Endodermal cell (in vitro differentiated cells): Measurements from ENCODE around the gene UGT1A3. TPM values are rescaled to one million over a fixed set of nuclear protein-coding genes. Genes with fewer than 3 reads are reported as not detected.
"Not testable (repeated sequence)": the region's sequence is repeated elsewhere in the genome, so short reads cannot be mapped to it uniquely, and the experiment has no call there.

ENCODE experiments used
- DNase-seq: peaks from one replicate; pipeline ENCODE4 v3.0.0-alpha.2; 2017
- H3K27ac ChIP-seq: 2 replicates; pipeline ENCODE4 v1.5.1; 2013; ENCODE audit warnings: mild to moderate bottlenecking, low read depth, low read length, moderate library complexity
- H3K27me3 ChIP-seq: 2 replicates; pipeline ENCODE4 v1.6.1; 2013; ENCODE audit warnings: mild to moderate bottlenecking, low read length, moderate library complexity; ENCODE audit not compliant: insufficient read depth, control insufficient read depth, poor library complexity, severe bottlenecking
- H3K36me3 ChIP-seq: 2 replicates; pipeline ENCODE4 v1.7.0; 2013; ENCODE audit warnings: mild to moderate bottlenecking, low read length, moderate library complexity; ENCODE audit not compliant: control insufficient read depth, insufficient read depth
- H3K4me1 ChIP-seq: one replicate; pipeline ENCODE4 v1.7.0; 2013; ENCODE audit warnings: low read length; ENCODE audit not compliant: control insufficient read depth, insufficient read depth
- H3K4me3 ChIP-seq: 2 replicates; pipeline ENCODE4 v1.5.1; 2013; ENCODE audit warnings: mild to moderate bottlenecking, low read length, moderate library complexity
- H3K9ac ChIP-seq: 2 replicates; pipeline ENCODE4 v1.6.1; 2013; ENCODE audit warnings: mild to moderate bottlenecking, low read length, moderate library complexity; ENCODE audit not compliant: poor library complexity, severe bottlenecking; ENCODE audit errors: extremely low read depth
- H3K9me3 ChIP-seq: 2 replicates; pipeline ENCODE4 v1.6.1; 2013; ENCODE audit warnings: mild to moderate bottlenecking, low read length, moderate library complexity; ENCODE audit not compliant: control insufficient read depth
- H3K27ac Mint-ChIP-seq: 2 replicates; pipeline ENCODE4 v1.8.0; 2020; ENCODE audit warnings: mixed read lengths
- H3K27me3 Mint-ChIP-seq: 2 replicates; pipeline ENCODE4 v1.8.0; 2021; ENCODE audit warnings: mild to moderate bottlenecking, mixed read lengths; ENCODE audit not compliant: insufficient read depth
- H3K36me3 Mint-ChIP-seq: 2 replicates; pipeline ENCODE4 v1.8.0; 2020; ENCODE audit warnings: low read depth, mixed read lengths
- H3K4me1 Mint-ChIP-seq: 2 replicates; pipeline ENCODE4 v1.8.0; 2020; ENCODE audit warnings: mixed read lengths
- H3K4me3 Mint-ChIP-seq: 2 replicates; pipeline ENCODE4 v1.8.0; 2020; ENCODE audit warnings: mild to moderate bottlenecking, moderate library complexity, mixed read lengths
- H3K9me3 Mint-ChIP-seq: 2 replicates; pipeline ENCODE4 v1.8.0; 2020; ENCODE audit warnings: mild to moderate bottlenecking, mixed read lengths
- WGBS, 2 experiments: methylation state at CpG; one replicate each; pipeline versions ENCODE4 v1.1.5 to v1.1.7; 2013; ENCODE audit warnings: missing lambda C conversion rate in 2 of 2, mixed read lengths in 1 of 2; ENCODE audit not compliant: insufficient coverage in 1 of 2, insufficient read length in 1 of 2; 5-methylcytosine and 5-hydroxymethylcytosine counted together
- total RNA-seq, 2 donors: library from RNA; stranded (reverse); fragmentation: NEBNext Ultra II Directional in 1 of 2; extraction: Animal tissue kit (Norgen Biotek cat#: 25700) in 1 of 2; gene quantifications; 2 replicates in 1 of 2; 3 replicates in 1 of 2; pipeline ENCODE4 v1.2.1, GENCODE V29; 2021
- TF ChIP-seq, protein P1 (sequence below): fragments of 200-600 bp; sonication (generic); conservative IDR thresholded peaks from 2 replicates; pipeline ENCODE4 v1.5.0; 2021; ENCODE audit warnings: antibody characterized with exemption, mild to moderate bottlenecking

Gene UGT1A3
- total RNA-seq, 2 donors from 2014 or later = not detected

GRCh38 chr2:233746475-233747282 is 17.8 kb downstream of the UGT1A3 start:
- Histone ChIP-seq H3K36me3 (no peaks in the 10 kb centered on the region), H3K4me3 (no peak overlapping the region), H3K27ac (no peak overlapping the region), H3K9ac (no peak overlapping the region), H3K4me1 (no peaks in the 10 kb centered on the region), H3K9me3 (peaks cover 15% of the 10 kb centered on the region), H3K27me3 (no peaks in the 10 kb centered on the region)
- Mint-ChIP-seq H3K9me3 (peaks cover 32% of the 10 kb centered on the region), H3K27ac (no peak overlapping the region), H3K27me3 (peaks cover 7% of the 10 kb centered on the region), H3K36me3 (no peaks in the 10 kb centered on the region), H3K4me1 (no peaks in the 10 kb centered on the region), H3K4me3 (no peak overlapping the region)
- TF ChIP-seq, protein P1, sequence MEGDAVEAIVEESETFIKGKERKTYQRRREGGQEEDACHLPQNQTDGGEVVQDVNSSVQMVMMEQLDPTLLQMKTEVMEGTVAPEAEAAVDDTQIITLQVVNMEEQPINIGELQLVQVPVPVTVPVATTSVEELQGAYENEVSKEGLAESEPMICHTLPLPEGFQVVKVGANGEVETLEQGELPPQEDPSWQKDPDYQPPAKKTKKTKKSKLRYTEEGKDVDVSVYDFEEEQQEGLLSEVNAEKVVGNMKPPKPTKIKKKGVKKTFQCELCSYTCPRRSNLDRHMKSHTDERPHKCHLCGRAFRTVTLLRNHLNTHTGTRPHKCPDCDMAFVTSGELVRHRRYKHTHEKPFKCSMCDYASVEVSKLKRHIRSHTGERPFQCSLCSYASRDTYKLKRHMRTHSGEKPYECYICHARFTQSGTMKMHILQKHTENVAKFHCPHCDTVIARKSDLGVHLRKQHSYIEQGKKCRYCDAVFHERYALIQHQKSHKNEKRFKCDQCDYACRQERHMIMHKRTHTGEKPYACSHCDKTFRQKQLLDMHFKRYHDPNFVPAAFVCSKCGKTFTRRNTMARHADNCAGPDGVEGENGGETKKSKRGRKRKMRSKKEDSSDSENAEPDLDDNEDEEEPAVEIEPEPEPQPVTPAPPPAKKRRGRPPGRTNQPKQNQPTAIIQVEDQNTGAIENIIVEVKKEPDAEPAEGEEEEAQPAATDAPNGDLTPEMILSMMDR = no peak
- no peak for DNase-seq
- 80 to 84% methylated on average over 9 to 10 of the region's 10 CpGs for WGBS, 2 experiments

GRCh38 chr2:233747283-233747544 is 18.4 kb downstream of the UGT1A3 start:
- Histone ChIP-seq H3K4me1 (no peaks in the 10 kb centered on the region), H3K27ac (no peak overlapping the region), H3K27me3 (no peaks in the 10 kb centered on the region), H3K36me3 (no peaks in the 10 kb centered on the region), H3K9me3 (peaks cover 15% of the 10 kb centered on the region), H3K4me3 (no peak overlapping the region), H3K9ac (no peak overlapping the region)
- H3K9me3 Mint-ChIP-seq = peaks cover 38% of the 10 kb centered on the region
- H3K4me1 Mint-ChIP-seq = no peaks in the 10 kb centered on the region
- peaks cover 7% of the 10 kb centered on the region for H3K27me3 Mint-ChIP-seq
- 93% methylated on average over 3 to 6 of the region's 6 CpGs for WGBS, 2 experiments
- H3K4me3 Mint-ChIP-seq = no peak overlapping the region
- TF ChIP-seq, protein P1 = no peak
- DNase-seq = no peak
- no peaks in the 10 kb centered on the region for H3K36me3 Mint-ChIP-seq
- no peak overlapping the region for H3K27ac Mint-ChIP-seq

DNA sequence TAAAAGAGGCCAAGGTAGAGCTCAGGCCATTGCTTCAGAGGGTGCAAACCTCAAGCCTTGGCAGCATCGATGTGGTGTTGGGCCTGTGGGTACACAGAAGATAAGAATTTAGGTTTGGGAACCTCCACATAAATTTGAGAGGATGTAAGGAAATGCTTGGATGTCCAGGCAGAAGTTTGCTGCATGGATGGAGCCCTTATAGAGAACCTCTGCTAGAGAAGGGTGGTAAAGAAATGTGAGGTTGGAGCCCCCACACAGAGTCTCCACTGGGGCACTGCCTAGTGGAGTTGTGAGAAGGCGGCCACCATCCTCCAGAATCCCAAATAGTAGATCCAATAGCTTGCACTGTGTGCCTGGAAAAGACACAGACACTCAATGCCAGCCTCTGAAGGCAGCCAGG is 21.8 kb downstream of the UGT1A3 start:
- H3K4me1 ChIP-seq, H3K27ac Mint-ChIP-seq, H3K36me3 Mint-ChIP-seq, H3K27ac ChIP-seq, DNase-seq, H3K27me3 ChIP-seq, H3K27me3 Mint-ChIP-seq, H3K36me3 ChIP-seq, H3K4me3 Mint-ChIP-seq, H3K9ac ChIP-seq, H3K4me3 ChIP-seq, H3K4me1 Mint-ChIP-seq: not testable (repeated sequence)
- WGBS, 2 experiments = 88% methylated on average over 2 of the region's 2 CpGs; no CpG with 5 or more reads in 1 of the 2 experiments
- H3K9me3 Mint-ChIP-seq = peaks cover 44% of the 10 kb centered on the region
- peaks cover 15% of the 10 kb centered on the region for H3K9me3 ChIP-seq

DNA sequence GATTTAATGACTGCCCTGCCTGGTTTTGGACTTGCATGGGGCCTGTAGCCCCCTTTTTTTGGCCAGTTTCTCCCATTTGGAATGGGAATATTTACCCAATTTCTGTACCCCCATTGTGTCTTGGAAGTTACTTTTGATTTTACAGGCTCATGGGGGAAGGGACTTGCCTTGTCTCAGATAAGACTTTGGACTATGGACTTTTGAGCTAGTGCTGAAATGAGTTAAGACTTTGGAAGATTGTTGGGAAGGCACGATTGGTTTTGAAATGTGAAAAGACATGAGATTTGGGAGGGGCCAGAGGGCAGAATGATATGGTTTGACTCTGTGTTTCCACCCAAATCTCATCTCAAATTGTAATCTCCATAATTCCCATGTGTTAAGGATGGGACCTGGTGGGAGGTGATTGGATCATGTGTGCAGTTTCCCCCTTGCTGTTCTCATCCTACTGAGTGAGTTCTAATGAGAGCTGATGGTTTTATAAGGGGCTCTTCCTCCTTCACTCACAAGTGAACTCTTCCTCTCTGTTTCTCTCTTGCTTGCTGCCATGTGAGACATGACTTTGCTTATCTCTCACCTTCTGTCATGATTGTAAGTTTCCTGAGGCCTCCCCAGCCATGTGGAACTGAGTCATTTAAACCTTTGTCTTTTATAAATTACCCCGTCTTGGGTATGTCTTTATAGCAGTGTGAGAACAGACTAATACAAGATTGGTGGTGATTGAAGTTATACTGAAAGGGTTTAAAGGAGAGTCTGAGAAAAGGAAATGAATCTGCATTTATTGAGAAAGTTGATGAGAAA is 22.6 kb downstream of the UGT1A3 start:
- H3K9ac ChIP-seq, H3K4me1 Mint-ChIP-seq, DNase-seq, H3K4me1 ChIP-seq, H3K27me3 ChIP-seq, H3K36me3 ChIP-seq, H3K36me3 Mint-ChIP-seq, H3K4me3 Mint-ChIP-seq, H3K27me3 Mint-ChIP-seq, H3K27ac ChIP-seq, H3K4me3 ChIP-seq, H3K27ac Mint-ChIP-seq: not testable (repeated sequence)
- H3K9me3 Mint-ChIP-seq = peaks cover 44% of the 10 kb centered on the region
- WGBS, 2 experiments = 83 to 88% methylated on average over 1 to 2 of the region's 2 CpGs
- H3K9me3 ChIP-seq = peaks cover 15% of the 10 kb centered on the region
